Trophoblast cell (in vitro differentiated cells and primary cell): ENCODE data around the gene AFG1L.

Source experiments
- DNase-seq, 2 donors: peaks; one replicate each; pipeline ENCODE4 v3.0.0-alpha.2; 2016
- H2AFZ ChIP-seq: 2 replicates; pipeline ENCODE4 v1.6.1; 2013; ENCODE audit warnings: low read length, moderate library complexity, mild to moderate bottlenecking; ENCODE audit not compliant: insufficient read depth, poor library complexity
- H2AK5ac ChIP-seq: 2 replicates; pipeline ENCODE4 v1.6.1; 2013; ENCODE audit warnings: mild to moderate bottlenecking, low read length
- H2BK120ac ChIP-seq: 2 replicates; pipeline ENCODE4 v1.6.1; 2013; ENCODE audit warnings: low read length, mild to moderate bottlenecking, moderate library complexity; ENCODE audit not compliant: insufficient read depth, poor library complexity
- H2BK12ac ChIP-seq: 2 replicates; pipeline ENCODE4 v1.6.1; 2013; ENCODE audit warnings: mild to moderate bottlenecking, low read length, moderate library complexity
- H2BK5ac ChIP-seq: 2 replicates; pipeline ENCODE4 v1.6.1; 2013; ENCODE audit warnings: low read length, low read depth, moderate library complexity, mild to moderate bottlenecking; ENCODE audit not compliant: poor library complexity
- H3K14ac ChIP-seq: 2 replicates; pipeline ENCODE4 v1.6.1; 2013; ENCODE audit warnings: mild to moderate bottlenecking, low read length
- H3K18ac ChIP-seq: 2 replicates; pipeline ENCODE4 v1.6.1; 2013; ENCODE audit warnings: mild to moderate bottlenecking, low read length
- H3K23ac ChIP-seq: 2 replicates; pipeline ENCODE4 v1.6.1; 2013; ENCODE audit warnings: low read length
- H3K27ac ChIP-seq: 2 replicates; pipeline ENCODE4 v1.5.1; 2013; ENCODE audit warnings: low read depth, mild to moderate bottlenecking, inconsistent platforms, low read length, moderate library complexity
- H3K27me3 ChIP-seq: 2 replicates; pipeline ENCODE4 v1.6.1; 2013; ENCODE audit warnings: inconsistent platforms, mild to moderate bottlenecking, low read length, moderate library complexity; ENCODE audit not compliant: insufficient read depth
- H3K36me3 ChIP-seq, 2 experiments: 1 replicate in 1 of 2; 2 replicates in 1 of 2; pipeline ENCODE4 v1.6.1; 2013; ENCODE audit warnings: low read length in 2 of 2, mild to moderate bottlenecking in 2 of 2, moderate library complexity in 1 of 2; ENCODE audit not compliant: insufficient read depth in 2 of 2, control insufficient read depth in 1 of 2
- H3K4ac ChIP-seq: 2 replicates; pipeline ENCODE4 v1.6.1; 2013; ENCODE audit warnings: low read depth, mild to moderate bottlenecking, low read length, moderate library complexity
- H3K4me1 ChIP-seq, 2 experiments: 1 replicate in 1 of 2; 2 replicates in 1 of 2; pipeline ENCODE4 v1.6.1; 2013; ENCODE audit warnings: low read length in 2 of 2, mild to moderate bottlenecking in 2 of 2, moderate library complexity in 1 of 2; ENCODE audit not compliant: insufficient read depth in 2 of 2, control insufficient read depth in 1 of 2
- H3K4me2 ChIP-seq: 2 replicates; pipeline ENCODE4 v1.6.1; 2013; ENCODE audit warnings: inconsistent platforms, mild to moderate bottlenecking, low read length, moderate library complexity
- H3K4me3 ChIP-seq: 2 replicates; pipeline ENCODE4 v1.5.1; 2013; ENCODE audit warnings: mild to moderate bottlenecking, low read depth, low read length, inconsistent platforms
- H3K79me1 ChIP-seq: one replicate; pipeline ENCODE4 v1.6.1; 2013; ENCODE audit warnings: low read length
- H3K79me2 ChIP-seq: 2 replicates; pipeline ENCODE4 v1.6.1; 2013; ENCODE audit warnings: low read length, mild to moderate bottlenecking; ENCODE audit not compliant: control insufficient read depth, insufficient read depth, poor library complexity
- H3K9ac ChIP-seq: 2 replicates; pipeline ENCODE4 v1.6.1; 2013; ENCODE audit warnings: mild to moderate bottlenecking, low read length
- H3K9me3 ChIP-seq: 2 replicates; pipeline ENCODE4 v1.6.1; 2013; ENCODE audit warnings: low read depth, mild to moderate bottlenecking, control low read depth, inconsistent platforms, low read length; ENCODE audit not compliant: insufficient read depth
- H4K12ac ChIP-seq: 2 replicates; pipeline ENCODE4 v1.6.1; 2013; ENCODE audit warnings: low read depth, mild to moderate bottlenecking, low read length, moderate library complexity
- H4K8ac ChIP-seq: 2 replicates; pipeline ENCODE4 v1.6.1; 2013; ENCODE audit warnings: low read depth, mild to moderate bottlenecking, low read length, moderate library complexity
- H4K91ac ChIP-seq: one replicate; pipeline ENCODE4 v1.6.1; 2013; ENCODE audit warnings: low read depth, mild to moderate bottlenecking, low read length, moderate library complexity
- WGBS: extraction: QIAGEN DNeasy Blood & Tissue Kit; methylation state at CpG from one replicate; pipeline ENCODE4 v1.1.7; 2013; ENCODE audit warnings: missing lambda C conversion rate; ENCODE audit not compliant: insufficient read length, insufficient coverage; ENCODE audit errors: extremely low coverage; 5-methylcytosine and 5-hydroxymethylcytosine counted together

Gene AFG1L

GRCh38 chr6:108562503-108562993 lies 267.7 kb downstream of the AFG1L start:
- Histone ChIP-seq H2AFZ (no peak overlapping the region), H3K79me1 (peaks cover 31% of the 10 kb centered on the region), H3K4me1 (peaks cover 0 to 6% of the 10 kb centered on the region in 2 experiments), H2BK12ac (no peak overlapping the region), H3K18ac (peak overlapping the region; percentile 98), H3K4me3 (peak overlapping the region; percentile 91), H3K9ac (no peak overlapping the region), H3K27ac (peak overlapping the region; percentile 70), H4K91ac (no peak overlapping the region), H2BK5ac (peak overlapping the region; percentile 71), H3K14ac (peak overlapping the region; percentile 77), H2AK5ac (peak overlapping the region; percentile 69), H3K4ac (peak overlapping the region; percentile 98), H3K27me3 (no peaks in the 10 kb centered on the region), H2BK120ac (no peak overlapping the region), H3K79me2 (peaks cover 27% of the 10 kb centered on the region), H3K9me3 (peaks cover 3% of the 10 kb centered on the region), H3K4me2 (peak overlapping the region; percentile 80), H4K12ac (no peak overlapping the region), H3K36me3 (peaks cover 4 to 6% of the 10 kb centered on the region in 2 experiments), H4K8ac (no peak overlapping the region), H3K23ac (no peak overlapping the region)
- peak; percentile 39 to 59 for DNase-seq
- no CpG with 5 or more reads among the region's 17 CpGs for WGBS

- Histone ChIP-seq H3K4me1 (peaks cover 0 to 6% of the 10 kb centered on the region in 2 experiments), H2AK5ac (no peak overlapping the region), H3K4ac (no peak overlapping the region), H4K12ac (no peak overlapping the region), H3K9ac (no peak overlapping the region), H3K79me2 (peaks cover 28% of the 10 kb centered on the region), H2AFZ (no peak overlapping the region), H3K18ac (no peak overlapping the region), H3K27ac (no peak overlapping the region), H3K4me3 (no peak overlapping the region), H3K4me2 (peak overlapping the region; percentile 53), H4K8ac (no peak overlapping the region), H2BK120ac (no peak overlapping the region), H3K23ac (no peak overlapping the region), H3K27me3 (no peaks in the 10 kb centered on the region), H2BK12ac (no peak overlapping the region), H2BK5ac (no peak overlapping the region), H3K79me1 (peaks cover 28% of the 10 kb centered on the region), H4K91ac (no peak overlapping the region), H3K14ac (no peak overlapping the region), H3K36me3 (peaks cover 7 to 8% of the 10 kb centered on the region in 2 experiments), H3K9me3 (peaks cover 2% of the 10 kb centered on the region)
- DNase-seq = no peak
- 100% methylated on average over 3 of the region's 8 CpGs for whole genome bisulfite sequencing
Observed at GRCh38 chr6:108563292-108563691, 268.4 kb downstream of the AFG1L start.

GRCh38 chr6:108564178-108564577 lies 269.3 kb downstream of the AFG1L start:
- H3K79me2 ChIP-seq = peaks cover 27% of the 10 kb centered on the region
- no peak overlapping the region for H4K8ac ChIP-seq
- no peak overlapping the region for H2AK5ac ChIP-seq
- no peak overlapping the region for H3K23ac ChIP-seq
- peaks cover 2% of the 10 kb centered on the region for H3K9me3 ChIP-seq
- no peak overlapping the region for H3K14ac ChIP-seq
- no peak overlapping the region for H4K91ac ChIP-seq
- H3K9ac ChIP-seq = no peak overlapping the region
- no peak overlapping the region for H2BK12ac ChIP-seq
- H2BK5ac ChIP-seq = no peak overlapping the region
- H3K4me3 ChIP-seq = no peak overlapping the region
- no peak overlapping the region for H3K4ac ChIP-seq
- H3K27me3 ChIP-seq = no peaks in the 10 kb centered on the region
- no peak overlapping the region for H3K18ac ChIP-seq
- H3K36me3 ChIP-seq = peaks cover 7 to 8% of the 10 kb centered on the region in 2 experiments
- H4K12ac ChIP-seq = no peak overlapping the region
- WGBS = no CpG with 5 or more reads among the region's 3 CpGs
- H3K79me1 ChIP-seq = peaks cover 24% of the 10 kb centered on the region
- H3K4me2 ChIP-seq = peak overlapping the region; percentile 42
- no peak overlapping the region for H3K27ac ChIP-seq
- no peak overlapping the region for H2BK120ac ChIP-seq
- H3K4me1 ChIP-seq = peaks cover 0 to 6% of the 10 kb centered on the region in 2 experiments
- no peak overlapping the region for H2AFZ ChIP-seq
- DNase-seq = peak; percentile 73 to 92

- H3K79me2 ChIP-seq = peaks cover 21% of the 10 kb centered on the region
- H3K4me3 ChIP-seq = no peak overlapping the region
- peak in 1 of 2 donors; percentile 37 for DNase-seq
- no peak overlapping the region for H4K91ac ChIP-seq
- peaks cover 2% of the 10 kb centered on the region for H3K9me3 ChIP-seq
- H2AFZ ChIP-seq = no peak overlapping the region
- no peak overlapping the region for H2AK5ac ChIP-seq
- H3K4me1 ChIP-seq = peaks cover 3 to 8% of the 10 kb centered on the region in 2 experiments
- H3K27me3 ChIP-seq = no peaks in the 10 kb centered on the region
- H3K14ac ChIP-seq = no peak overlapping the region
- no peak overlapping the region for H3K18ac ChIP-seq
- WGBS = no CpG with 5 or more reads among the region's 4 CpGs
- H2BK5ac ChIP-seq = no peak overlapping the region
- peak overlapping the region; percentile 78 for H3K4ac ChIP-seq
- peak overlapping the region; percentile 37 for H3K23ac ChIP-seq
- no peak overlapping the region for H2BK12ac ChIP-seq
- no peak overlapping the region for H3K9ac ChIP-seq
- H4K12ac ChIP-seq = no peak overlapping the region
- H4K8ac ChIP-seq = no peak overlapping the region
- no peak overlapping the region for H2BK120ac ChIP-seq
- peaks cover 11 to 13% of the 10 kb centered on the region in 2 experiments for H3K36me3 ChIP-seq
- H3K4me2 ChIP-seq = no peak overlapping the region
- peaks cover 15% of the 10 kb centered on the region for H3K79me1 ChIP-seq
- H3K27ac ChIP-seq = no peak overlapping the region
Observed at GRCh38 chr6:108565091-108565766, 270.4 kb downstream of the AFG1L start.
